ENCODE results near the gene PTPRD. TPM values are rescaled to one million over a fixed set of nuclear protein-coding genes. Genes with fewer than 3 reads are reported as not detected.

Gene PTPRD
- total RNA-seq, 1 experiment from 2014 or later, result 69.6 TPM

DNA sequence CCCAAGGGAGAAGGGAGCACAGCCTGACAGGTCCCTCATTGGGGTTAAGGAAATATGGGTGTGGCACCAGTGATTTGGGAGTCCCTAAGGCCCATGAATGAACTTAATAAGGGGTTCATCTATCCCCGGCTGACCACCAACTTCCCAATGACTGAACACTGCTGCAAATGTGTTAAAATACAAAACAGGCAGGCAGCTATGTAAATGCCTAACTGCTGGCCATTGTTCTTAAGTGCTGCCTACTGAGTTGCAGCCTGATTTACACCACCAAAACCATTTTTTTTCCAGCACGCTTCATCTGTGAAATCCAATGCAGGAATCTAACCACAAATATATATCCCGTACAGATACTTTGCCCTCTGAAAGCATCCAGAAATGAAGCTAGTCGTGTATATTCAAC lies 478.5 kb downstream of the PTPRD start (continued):
- TF ChIP-seq, protein P1, sequence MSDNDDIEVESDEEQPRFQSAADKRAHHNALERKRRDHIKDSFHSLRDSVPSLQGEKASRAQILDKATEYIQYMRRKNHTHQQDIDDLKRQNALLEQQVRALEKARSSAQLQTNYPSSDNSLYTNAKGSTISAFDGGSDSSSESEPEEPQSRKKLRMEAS (CRISPR knock-in tag; IDR thresholded peaks at IDR 0.05), result no peak
- TF ChIP-seq KAT7 (CRISPR knock-in tag; IDR thresholded peaks at IDR 0.05; ENCODE audit: borderline replicate concordance), result no peak
- no peak for TF ChIP-seq SP1 (CRISPR knock-in tag; conservative IDR thresholded peaks at IDR 0.05)

DNA sequence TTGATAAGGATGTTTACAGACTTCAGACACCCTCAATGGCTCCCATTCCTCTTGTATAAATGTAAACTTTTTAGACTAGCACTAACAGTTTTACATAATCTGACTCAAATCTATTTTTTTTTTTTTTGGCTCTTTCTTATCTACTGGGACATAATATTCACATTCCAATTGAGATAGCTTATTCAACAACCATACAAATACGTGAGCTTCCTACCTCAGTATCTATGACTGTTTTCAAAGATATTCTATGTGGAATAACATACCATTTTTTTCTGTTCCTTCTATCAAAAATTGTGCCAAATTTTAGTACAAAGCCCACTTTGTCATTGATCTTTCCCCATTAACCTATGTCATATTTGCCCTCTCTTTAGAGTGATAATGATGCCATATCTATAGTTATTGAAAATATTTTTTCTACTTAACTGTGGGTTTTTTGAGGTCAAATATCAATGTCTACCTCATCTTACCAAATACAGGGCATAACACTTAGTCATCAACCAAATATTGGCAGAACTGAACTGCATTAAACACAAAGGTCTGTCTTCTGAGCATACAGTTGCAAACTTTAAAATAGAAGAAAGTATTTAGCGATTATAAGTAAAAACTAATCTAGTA lies 482.6 kb downstream of the PTPRD start:
- H3K4me1 Mint-ChIP-seq, result peaks cover 7% of the 10 kb centered on the region
- no peaks in the 10 kb centered on the region for H3K36me3 Mint-ChIP-seq
- no peak for DNase-seq (ENCODE audit: low spot score)
- no peak overlapping the region for H3K4me3 Mint-ChIP-seq
- H3K27ac Mint-ChIP-seq, result no peak overlapping the region
- TF ChIP-seq, protein P2, sequence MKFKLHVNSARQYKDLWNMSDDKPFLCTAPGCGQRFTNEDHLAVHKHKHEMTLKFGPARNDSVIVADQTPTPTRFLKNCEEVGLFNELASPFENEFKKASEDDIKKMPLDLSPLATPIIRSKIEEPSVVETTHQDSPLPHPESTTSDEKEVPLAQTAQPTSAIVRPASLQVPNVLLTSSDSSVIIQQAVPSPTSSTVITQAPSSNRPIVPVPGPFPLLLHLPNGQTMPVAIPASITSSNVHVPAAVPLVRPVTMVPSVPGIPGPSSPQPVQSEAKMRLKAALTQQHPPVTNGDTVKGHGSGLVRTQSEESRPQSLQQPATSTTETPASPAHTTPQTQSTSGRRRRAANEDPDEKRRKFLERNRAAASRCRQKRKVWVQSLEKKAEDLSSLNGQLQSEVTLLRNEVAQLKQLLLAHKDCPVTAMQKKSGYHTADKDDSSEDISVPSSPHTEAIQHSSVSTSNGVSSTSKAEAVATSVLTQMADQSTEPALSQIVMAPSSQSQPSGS (CRISPR knock-in tag; IDR thresholded peaks at IDR 0.05; ENCODE audit: borderline replicate concordance, low read depth), result no peak
- TF ChIP-seq RELA (CRISPR knock-in tag; IDR thresholded peaks at IDR 0.05; ENCODE audit: borderline replicate concordance) (no peak), JAZF1 (CRISPR knock-in tag; IDR thresholded peaks at IDR 0.05) (no peak), ZNF317 (CRISPR knock-in tag; IDR thresholded peaks at IDR 0.05; ENCODE audit: borderline replicate concordance, low read depth) (no peak), CREB1 (CRISPR knock-in tag; IDR thresholded peaks at IDR 0.05) (no peak), TEAD4 (CRISPR knock-in tag; IDR thresholded peaks at IDR 0.05) (no peak), ZNF219 (CRISPR knock-in tag; IDR thresholded peaks at IDR 0.05; ENCODE audit: borderline replicate concordance) (no peak), JUN (CRISPR knock-in tag; IDR thresholded peaks at IDR 0.05) (no peak), NFYB (CRISPR knock-in tag; conservative IDR thresholded peaks at IDR 0.05; ENCODE audit: low read depth) (no peak), EMX1 (CRISPR knock-in tag; IDR thresholded peaks at IDR 0.05) (no peak), OVOL2 (CRISPR knock-in tag; IDR thresholded peaks at IDR 0.05; ENCODE audit: borderline replicate concordance) (no peak), ZNF416 (CRISPR knock-in tag; IDR thresholded peaks at IDR 0.05) (no peak), SOX15 (CRISPR knock-in tag; IDR thresholded peaks at IDR 0.05) (no peak), NFE2L1 (CRISPR knock-in tag; IDR thresholded peaks at IDR 0.05) (no peak), ZNF671 (CRISPR knock-in tag; IDR thresholded peaks at IDR 0.05) (no peak)
- TF ChIP-seq, protein P3, sequence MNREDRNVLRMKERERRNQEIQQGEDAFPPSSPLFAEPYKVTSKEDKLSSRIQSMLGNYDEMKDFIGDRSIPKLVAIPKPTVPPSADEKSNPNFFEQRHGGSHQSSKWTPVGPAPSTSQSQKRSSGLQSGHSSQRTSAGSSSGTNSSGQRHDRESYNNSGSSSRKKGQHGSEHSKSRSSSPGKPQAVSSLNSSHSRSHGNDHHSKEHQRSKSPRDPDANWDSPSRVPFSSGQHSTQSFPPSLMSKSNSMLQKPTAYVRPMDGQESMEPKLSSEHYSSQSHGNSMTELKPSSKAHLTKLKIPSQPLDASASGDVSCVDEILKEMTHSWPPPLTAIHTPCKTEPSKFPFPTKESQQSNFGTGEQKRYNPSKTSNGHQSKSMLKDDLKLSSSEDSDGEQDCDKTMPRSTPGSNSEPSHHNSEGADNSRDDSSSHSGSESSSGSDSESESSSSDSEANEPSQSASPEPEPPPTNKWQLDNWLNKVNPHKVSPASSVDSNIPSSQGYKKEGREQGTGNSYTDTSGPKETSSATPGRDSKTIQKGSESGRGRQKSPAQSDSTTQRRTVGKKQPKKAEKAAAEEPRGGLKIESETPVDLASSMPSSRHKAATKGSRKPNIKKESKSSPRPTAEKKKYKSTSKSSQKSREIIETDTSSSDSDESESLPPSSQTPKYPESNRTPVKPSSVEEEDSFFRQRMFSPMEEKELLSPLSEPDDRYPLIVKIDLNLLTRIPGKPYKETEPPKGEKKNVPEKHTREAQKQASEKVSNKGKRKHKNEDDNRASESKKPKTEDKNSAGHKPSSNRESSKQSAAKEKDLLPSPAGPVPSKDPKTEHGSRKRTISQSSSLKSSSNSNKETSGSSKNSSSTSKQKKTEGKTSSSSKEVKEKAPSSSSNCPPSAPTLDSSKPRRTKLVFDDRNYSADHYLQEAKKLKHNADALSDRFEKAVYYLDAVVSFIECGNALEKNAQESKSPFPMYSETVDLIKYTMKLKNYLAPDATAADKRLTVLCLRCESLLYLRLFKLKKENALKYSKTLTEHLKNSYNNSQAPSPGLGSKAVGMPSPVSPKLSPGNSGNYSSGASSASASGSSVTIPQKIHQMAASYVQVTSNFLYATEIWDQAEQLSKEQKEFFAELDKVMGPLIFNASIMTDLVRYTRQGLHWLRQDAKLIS (CRISPR knock-in tag; IDR thresholded peaks at IDR 0.05; ENCODE audit: borderline replicate concordance), result no peak
- TF ChIP-seq, protein P4, sequence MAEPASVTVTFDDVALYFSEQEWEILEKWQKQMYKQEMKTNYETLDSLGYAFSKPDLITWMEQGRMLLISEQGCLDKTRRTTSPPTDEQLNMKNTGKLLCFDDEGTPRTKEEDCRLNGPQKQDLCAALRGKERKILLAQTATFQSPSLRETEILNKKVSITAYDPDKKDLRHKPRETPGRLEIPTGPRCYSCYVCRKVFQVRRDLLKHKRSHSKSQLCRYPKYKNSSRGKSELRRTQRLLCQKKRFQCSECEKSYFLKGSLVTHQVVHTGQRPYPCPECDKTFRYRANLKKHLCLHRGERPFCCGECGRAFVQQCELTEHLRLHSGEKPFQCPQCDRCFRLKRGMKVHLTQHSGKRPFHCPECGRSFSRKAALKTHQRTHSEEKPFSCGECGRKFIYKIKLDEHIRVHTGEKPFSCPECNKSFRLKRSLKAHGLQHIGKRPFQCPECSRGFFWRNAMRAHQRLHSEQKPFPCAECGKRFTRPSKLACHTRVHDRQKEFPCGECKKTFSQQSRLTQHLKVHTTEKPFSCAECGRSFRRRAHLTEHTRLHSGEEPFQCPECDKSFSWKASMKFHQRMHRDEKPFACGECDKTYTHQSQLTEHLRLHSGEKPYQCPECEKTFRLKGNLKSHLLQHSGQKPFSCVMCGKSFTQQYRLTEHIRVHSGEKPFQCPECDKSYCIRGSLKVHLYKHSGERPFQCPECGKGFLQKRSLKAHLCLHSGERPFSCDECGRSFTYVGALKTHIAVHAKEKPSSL (CRISPR knock-in tag; conservative IDR thresholded peaks at IDR 0.05), result no peak
- TF ChIP-seq, protein P5, sequence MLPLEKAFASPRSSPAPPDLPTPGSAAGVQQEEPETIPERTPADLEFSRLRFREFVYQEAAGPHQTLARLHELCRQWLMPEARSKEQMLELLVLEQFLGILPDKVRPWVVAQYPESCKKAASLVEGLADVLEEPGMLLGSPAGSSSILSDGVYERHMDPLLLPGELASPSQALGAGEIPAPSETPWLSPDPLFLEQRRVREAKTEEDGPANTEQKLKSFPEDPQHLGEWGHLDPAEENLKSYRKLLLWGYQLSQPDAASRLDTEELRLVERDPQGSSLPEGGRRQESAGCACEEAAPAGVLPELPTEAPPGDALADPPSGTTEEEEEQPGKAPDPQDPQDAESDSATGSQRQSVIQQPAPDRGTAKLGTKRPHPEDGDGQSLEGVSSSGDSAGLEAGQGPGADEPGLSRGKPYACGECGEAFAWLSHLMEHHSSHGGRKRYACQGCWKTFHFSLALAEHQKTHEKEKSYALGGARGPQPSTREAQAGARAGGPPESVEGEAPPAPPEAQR (CRISPR knock-in tag; IDR thresholded peaks at IDR 0.05), result no peak
- TF ChIP-seq, protein P6, sequence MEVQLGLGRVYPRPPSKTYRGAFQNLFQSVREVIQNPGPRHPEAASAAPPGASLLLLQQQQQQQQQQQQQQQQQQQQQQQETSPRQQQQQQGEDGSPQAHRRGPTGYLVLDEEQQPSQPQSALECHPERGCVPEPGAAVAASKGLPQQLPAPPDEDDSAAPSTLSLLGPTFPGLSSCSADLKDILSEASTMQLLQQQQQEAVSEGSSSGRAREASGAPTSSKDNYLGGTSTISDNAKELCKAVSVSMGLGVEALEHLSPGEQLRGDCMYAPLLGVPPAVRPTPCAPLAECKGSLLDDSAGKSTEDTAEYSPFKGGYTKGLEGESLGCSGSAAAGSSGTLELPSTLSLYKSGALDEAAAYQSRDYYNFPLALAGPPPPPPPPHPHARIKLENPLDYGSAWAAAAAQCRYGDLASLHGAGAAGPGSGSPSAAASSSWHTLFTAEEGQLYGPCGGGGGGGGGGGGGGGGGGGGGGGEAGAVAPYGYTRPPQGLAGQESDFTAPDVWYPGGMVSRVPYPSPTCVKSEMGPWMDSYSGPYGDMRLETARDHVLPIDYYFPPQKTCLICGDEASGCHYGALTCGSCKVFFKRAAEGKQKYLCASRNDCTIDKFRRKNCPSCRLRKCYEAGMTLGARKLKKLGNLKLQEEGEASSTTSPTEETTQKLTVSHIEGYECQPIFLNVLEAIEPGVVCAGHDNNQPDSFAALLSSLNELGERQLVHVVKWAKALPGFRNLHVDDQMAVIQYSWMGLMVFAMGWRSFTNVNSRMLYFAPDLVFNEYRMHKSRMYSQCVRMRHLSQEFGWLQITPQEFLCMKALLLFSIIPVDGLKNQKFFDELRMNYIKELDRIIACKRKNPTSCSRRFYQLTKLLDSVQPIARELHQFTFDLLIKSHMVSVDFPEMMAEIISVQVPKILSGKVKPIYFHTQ (CRISPR knock-in tag; IDR thresholded peaks at IDR 0.05), result no peak
- TF ChIP-seq, protein P7, sequence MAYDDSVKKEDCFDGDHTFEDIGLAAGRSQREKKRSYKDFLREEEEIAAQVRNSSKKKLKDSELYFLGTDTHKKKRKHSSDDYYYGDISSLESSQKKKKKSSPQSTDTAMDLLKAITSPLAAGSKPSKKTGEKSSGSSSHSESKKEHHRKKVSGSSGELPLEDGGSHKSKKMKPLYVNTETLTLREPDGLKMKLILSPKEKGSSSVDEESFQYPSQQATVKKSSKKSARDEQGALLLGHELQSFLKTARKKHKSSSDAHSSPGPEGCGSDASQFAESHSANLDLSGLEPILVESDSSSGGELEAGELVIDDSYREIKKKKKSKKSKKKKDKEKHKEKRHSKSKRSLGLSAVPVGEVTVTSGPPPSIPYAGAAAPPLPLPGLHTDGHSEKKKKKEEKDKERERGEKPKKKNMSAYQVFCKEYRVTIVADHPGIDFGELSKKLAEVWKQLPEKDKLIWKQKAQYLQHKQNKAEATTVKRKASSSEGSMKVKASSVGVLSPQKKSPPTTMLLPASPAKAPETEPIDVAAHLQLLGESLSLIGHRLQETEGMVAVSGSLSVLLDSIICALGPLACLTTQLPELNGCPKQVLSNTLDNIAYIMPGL (CRISPR knock-in tag; IDR thresholded peaks at IDR 0.05), result no peak
- ChIA-PET CTCF (no interaction called here), POLR2A (no interaction called here)
- no peaks in the 10 kb centered on the region for H3K9me3 Mint-ChIP-seq
- H3K27me3 Mint-ChIP-seq (ENCODE audit: low read depth), result no peaks in the 10 kb centered on the region
- ATAC-seq, result no peak
